GM18870 (cell line): Measurements from ENCODE around the gene PARVB.

Experiments used
- ATAC-seq: cut with Tn5 transposase; IDR thresholded peaks from one replicate; pipeline ENCODE4 v1.9.1; 2021; ENCODE audit warnings: moderate library complexity; ENCODE audit not compliant: unreplicated experiment

PARVB gene, protein sequence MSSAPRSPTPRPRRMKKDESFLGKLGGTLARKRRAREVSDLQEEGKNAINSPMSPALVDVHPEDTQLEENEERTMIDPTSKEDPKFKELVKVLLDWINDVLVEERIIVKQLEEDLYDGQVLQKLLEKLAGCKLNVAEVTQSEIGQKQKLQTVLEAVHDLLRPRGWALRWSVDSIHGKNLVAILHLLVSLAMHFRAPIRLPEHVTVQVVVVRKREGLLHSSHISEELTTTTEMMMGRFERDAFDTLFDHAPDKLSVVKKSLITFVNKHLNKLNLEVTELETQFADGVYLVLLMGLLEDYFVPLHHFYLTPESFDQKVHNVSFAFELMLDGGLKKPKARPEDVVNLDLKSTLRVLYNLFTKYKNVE

DNA sequence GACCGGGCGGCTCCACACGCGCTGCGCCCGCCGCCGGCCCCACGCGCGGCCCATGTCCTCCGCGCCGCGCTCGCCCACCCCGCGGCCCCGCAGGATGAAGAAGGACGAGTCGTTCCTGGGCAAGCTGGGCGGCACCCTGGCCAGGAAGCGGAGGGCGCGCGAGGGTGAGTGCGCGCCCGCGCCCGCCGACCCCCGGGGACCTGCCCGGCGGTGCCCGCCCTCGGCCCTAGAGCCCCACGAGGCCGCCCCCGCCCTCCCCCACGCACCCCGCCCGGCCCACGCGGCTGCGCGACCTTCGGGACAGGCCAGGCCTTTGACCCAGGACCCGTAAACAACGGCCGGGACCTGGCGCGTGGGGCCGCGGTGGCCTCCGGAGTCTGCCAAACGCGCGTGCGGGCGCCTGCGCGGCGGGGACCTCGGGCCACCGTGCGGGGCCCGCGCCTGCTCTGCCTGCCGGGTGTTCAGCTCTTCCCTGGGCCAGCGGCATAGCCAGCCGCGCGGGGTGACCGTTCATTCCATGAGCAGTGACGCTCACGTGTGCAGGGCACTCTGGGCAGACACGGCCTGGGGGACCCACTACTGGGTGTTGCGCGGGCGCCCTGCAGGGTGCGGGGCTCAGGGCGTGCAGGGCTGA lies at the start of gene PARVB:
PARVB (plus strand) TSS at position 15 of the 634 bp plus-strand sequence; CDS start at position 53, 38 bp downstream.
- ATAC-seq, result no peak

DNA sequence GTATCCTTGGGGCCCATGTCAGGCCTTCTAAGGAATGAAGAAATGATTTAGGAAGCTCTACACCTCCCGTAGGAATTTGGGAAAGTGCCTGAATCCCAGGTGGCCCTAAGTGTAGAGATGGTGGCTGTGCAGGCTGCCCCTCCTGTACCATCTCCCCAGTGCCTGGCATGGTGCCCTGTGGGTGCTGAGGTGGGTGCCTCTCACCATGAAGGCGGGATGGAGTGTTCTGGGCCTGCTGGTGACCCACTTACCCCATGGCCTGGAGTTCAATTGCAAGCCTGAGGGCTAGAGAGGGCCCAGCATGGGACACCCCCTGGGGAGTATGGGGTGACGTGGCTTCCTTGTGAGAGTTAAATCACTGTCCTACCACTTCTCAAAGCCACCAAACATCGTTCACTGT lies 49.1 kb upstream of the PARVB start:
- ATAC-seq, result no peak

DNA sequence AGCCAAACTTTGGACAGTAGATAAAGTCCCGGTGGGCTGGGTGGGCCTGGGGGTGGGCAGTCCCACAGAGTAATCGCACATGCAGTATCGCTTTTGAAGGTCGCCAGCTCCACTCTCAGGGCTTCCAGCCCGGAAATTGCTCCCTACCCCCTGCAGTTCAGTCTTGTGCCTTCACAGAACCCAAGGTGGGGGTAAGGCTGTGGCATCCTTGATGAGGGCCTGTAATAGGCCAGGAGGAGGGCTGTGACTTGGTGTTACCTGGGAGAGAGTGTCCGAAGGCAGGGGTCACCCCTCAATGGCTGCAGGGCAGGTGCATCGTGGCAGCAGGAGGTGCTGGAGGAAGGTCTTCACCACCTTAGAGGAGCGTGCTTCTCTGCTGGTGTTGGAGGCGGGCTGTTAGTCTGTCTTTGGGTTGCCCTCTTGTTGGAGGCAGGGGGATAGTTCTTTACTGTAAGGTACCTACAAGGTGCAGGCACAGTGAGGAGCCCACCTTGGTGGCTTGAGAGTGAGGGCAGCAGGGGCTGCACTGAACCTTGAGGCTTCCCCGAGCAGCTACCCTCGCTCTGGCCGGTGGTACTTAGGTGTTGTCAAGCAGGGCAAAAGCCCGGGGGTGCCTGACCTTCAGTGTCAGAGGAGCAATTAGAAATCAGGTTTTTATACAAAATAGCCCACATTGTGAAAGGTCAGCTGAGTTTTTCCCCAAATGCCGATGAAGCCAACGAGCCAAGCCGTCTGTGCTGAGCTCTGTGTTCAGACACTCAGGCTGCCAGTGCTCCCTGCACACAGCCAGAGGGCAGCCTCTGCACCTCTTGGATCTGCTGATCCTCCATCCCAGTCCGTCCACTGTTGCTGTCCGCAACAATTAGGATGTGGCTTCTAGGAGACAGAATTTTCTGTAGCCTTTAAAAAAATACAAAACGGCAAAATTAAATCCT lies 47.0 kb upstream of the PARVB start:
- ATAC-seq, result no peak

DNA sequence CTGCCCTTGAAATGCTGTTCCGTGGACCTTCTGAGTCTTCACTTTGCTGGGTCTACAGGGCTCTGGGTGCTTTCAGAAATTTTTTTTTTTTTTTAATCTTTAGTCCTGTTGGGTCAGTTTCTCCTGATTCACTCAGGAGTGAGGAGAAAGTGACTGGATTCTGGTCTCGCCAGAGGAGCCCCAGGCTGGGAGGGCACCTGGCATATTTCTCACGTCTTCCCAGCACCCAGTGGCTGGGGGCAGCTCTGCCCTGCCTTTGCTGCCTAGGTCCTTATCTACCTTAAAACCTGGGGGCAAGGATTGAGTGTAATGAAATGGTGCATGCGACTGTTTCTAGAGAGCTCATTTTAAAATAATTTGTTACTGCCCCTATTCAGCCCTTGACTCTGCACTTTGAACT lies 45.5 kb upstream of the PARVB start:
- no peak for ATAC-seq

DNA sequence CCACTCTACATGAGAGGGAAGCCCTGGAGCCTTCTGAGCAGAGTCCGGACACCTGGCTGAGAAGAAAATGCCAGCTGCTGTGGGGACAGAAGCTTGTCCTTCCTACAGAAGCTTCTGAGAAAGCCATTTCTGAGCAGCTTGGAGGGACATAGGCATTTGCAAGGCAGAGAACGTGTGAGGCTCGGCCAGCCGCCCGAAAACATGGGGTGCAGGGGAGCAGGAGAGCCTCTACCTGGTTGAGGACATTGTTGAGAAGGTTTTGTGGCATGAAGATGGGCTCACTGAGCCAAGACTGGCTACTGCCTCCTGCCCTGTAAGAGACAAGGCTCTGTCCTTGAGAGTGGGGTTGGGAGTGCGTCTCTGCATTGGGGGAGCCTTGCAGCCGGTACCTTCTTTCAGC lies 43.5 kb upstream of the PARVB start:
- no peak for ATAC-seq

DNA sequence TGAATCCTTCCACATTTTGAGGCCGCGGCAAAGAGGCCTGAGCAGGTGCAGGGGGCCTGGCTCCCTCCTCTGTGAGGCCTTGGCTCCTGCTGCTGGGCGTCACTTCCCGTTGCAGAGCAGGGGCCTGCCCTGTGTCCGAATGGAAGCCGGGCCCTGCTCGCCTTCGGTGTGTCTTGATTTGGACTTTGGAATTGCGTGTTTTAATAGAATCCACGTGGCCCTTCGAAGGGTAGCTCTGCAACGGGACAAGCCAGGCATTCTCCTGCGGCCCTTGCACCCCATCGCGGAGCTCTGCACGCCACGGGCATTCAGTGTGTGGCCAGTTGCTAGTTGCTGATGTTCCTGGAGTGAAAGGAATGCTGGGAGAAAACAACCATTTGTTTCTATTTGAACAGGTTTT lies 43.1 kb upstream of the PARVB start:
- ATAC-seq, result no peak

DNA sequence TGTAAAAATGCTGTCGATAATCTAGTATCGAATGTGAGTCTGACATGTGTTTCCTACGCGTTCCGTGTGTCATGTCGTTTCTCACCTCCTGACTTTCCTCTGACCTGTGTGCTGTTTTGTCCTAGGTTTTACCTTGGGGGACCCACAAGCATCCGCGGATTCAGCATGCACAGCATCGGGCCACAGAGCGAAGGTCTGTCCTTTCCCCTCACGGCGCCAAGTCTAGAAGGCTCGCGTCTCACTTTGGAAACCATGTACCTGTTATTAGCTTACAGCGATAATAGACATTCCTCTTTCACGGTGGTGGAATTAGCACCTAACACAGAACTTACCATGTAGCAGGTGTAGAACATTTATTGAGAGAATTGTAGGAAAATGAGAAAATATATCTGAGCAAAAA lies 40.3 kb upstream of the PARVB start:
- ATAC-seq, result no peak

DNA sequence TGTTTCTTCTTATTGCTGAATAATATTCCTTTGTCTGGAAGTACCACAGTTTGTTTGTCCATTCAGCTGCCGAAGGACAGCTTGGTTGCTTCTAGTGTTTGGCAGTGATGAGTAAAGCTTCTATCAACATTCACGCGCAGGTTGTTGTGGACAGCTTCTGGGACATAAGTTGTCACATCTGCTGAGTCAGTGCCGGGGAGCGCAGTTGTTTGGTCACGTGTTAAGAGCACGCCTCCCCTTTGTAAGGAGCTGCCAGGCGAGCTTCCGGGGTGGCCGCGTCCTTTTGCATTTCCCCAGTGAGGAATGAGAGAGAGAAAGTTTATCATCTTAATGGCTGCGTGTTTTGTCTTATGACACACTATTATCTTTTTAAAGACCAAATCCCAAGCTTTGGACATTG lies 38.6 kb upstream of the PARVB start:
- no peak for ATAC-seq

DNA sequence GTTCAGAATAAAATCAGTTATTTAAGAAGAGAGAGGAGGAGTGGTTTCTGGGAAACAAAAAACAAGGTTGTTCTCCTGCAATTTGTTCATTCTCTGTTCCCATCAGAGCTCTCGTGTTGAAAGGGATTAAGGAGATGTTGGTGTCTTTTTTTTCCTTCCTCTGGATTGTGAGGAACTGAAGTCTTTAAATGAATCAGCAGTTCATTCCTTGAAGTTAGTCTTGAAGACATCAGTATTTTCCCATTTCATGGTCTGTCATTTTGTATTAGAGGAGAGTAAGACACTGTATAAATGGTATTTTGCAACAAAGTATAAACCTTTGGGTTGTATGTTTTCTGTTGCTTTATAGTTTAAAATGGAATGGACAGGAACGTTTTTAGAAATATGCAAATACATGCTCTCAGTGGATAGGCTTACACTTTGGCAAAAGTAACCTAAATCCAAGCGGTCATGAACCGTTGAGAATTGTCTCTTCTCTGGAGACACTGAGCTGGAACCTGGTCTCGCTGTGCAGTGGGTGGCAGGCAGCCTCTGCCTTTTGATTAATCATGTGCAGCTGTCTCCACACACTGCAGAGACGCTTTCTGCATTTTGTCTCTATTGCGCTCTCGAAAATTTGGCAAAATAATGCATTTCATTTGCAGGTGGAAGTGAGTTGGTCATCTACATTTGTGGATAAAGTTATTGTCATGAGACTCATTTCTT lies 35.8 kb upstream of the PARVB start:
- no peak for ATAC-seq

DNA sequence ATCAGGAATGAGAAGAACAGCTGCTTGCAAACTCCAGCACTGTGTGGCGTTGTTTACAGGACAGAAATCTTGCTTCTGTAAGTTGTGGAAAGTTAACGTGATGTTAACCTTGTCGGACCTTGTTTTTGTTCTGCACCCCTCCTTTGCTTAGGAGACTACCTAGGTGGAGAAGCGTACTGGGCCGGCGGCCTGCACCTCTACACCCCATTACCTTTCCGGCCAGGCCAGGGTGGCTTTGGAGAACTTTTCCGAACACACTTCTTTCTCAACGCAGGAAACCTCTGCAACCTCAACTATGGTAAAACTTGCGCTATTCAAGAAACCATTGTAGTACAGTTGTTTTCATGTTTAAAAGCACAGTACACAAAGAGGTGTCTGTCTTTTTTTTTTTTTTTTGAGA lies 35.1 kb upstream of the PARVB start:
- no peak for ATAC-seq

DNA sequence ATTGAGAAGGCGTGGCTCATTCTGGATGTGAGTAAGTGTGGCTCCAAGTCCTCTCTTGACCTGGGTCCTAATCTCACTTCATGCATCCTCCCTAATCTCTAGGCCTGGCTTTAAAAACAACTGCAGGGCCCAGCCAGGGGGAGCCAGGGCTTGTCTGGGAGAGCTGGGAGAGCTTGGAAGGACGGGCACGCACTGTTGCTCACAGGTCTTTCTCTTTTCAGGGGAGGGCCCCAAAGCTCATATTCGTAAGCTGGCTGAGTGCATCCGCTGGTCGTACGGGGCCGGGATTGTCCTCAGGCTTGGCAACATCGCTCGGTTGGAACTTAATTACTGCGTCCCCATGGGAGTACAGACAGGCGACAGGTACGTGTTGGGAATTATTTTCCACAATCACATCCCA lies 34.1 kb upstream of the PARVB start:
- ATAC-seq, result no peak

DNA sequence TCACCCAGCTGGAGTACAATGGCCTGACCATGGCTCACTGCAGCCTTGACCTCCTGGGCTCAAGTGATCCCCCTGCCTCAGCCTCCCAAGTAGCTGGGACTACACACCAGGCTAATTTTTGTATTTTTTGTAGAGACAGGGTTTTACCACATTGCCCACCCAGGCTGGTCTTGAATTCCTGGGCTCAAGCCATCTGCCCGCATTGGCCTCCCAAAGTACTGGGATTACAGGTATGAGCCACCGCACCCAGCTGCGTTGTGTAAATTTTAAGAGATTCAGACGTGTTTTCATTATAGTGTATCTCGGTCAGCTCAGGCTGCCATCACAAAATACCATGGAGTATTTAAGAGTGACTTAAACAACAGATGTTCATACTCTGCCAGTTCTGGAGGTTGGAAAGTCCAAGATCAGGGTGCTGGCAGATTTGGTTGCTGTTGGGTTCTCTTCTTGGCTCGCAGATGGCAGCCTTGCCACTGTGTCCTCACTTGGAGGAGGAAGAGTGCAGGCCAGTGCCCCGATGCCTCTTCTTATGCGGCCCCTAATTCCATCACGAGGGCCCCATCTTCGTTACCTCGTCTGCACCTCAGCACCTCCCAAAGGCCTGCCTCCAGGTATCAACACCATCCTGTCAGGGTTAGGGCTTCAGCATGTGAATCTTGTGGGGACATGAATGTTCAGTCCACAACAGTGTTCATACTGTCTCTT lies 32.6 kb upstream of the PARVB start:
- no peak for ATAC-seq

DNA sequence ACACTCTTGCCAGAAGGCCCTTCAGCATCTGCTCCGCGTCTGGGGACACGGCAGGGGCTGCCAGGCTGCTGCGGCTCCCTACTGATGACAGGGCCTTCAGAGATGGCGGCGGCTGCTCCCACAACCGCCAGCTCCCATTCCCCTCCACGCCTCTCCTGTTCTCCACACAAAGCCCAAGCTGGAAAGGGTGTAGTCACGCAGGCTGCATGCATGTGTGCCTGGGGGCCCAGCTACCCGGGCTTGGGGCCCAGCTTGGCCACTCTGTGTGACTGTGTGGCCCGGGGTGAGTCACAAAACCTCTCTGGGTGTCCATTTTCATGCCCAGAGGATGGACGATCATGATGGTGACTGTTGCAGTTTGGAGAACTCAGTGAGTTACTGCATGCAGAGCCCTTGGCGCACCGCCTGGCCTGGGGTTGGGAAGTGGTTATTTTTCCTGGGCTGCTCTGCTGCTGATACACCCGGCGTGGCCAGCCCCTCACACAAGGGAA lies 31.7 kb upstream of the PARVB start:
- ATAC-seq, result no peak

DNA sequence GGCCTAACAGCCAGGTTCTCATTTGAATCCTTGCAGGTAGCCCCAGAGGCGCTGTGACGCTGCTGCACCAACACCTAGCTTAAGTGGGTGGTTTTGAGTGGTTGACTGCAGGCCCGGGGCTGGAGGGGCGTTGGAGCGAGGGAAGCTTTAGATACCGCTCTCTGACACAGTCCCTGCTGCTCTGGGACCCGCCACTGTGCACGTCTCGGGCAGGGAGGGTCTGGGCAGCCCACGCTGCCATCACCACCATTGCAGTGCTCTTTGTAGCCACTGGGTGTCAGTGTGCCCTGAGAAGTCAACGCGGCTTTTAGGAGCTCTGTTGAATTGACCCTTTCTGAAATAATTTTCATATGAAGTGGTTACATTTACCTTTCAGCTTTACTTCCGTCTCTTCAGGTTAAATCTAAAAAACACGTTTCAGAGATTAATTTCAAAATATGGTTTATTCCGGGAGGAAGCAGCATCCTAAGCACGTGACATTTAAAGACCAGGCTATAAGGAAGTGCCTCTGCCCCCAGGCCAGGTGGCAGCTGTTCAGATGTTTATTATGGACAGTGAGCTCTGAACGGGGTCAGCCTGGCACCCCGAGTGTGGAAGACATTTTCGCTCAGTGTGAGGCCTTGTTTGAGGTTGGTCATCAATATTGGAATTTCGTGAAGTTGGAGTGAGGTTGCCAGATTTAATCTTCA lies 30.9 kb upstream of the PARVB start:
- no peak for ATAC-seq

DNA sequence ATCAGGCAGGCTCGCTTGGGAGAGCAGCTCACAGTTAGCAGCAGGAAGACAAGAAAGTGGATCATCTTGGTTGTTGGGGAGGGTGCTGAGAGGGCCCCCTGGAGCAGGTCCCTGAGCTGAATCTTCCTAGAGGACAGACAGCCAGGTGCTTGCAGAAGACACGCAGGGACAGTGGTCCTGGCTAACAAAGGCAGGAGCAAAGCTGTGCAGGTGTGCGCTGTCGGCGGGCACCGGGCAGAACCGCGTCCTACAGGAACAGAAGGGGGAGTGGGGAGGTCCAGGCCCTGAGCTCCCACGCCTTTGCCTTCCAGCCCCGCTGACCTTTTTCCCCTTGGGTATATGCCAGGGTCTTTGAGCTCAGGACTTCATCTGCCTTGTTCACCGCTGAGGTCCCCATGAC lies 30.1 kb upstream of the PARVB start:
- no peak for ATAC-seq

DNA sequence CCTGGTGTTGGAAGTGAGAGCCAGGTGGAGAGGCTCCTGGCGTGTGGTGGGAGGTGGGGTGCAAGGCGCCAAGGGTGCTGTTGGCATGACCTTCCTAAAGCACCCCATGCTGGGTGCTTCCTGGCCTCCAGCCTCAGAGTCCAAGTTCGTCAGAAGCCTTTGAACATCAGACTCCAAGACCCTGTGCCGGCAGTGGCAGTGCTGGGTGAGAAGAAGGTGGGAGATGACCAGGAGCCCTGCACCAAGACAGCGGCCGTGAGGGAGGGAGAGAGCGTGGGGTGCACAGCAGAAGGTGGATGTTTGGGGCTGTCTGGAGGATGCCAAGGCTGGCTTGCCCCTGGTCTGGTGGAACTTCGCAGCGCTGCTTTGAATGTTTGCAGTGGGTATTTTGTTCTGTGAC lies 29.7 kb upstream of the PARVB start:
- ATAC-seq, result no peak

DNA sequence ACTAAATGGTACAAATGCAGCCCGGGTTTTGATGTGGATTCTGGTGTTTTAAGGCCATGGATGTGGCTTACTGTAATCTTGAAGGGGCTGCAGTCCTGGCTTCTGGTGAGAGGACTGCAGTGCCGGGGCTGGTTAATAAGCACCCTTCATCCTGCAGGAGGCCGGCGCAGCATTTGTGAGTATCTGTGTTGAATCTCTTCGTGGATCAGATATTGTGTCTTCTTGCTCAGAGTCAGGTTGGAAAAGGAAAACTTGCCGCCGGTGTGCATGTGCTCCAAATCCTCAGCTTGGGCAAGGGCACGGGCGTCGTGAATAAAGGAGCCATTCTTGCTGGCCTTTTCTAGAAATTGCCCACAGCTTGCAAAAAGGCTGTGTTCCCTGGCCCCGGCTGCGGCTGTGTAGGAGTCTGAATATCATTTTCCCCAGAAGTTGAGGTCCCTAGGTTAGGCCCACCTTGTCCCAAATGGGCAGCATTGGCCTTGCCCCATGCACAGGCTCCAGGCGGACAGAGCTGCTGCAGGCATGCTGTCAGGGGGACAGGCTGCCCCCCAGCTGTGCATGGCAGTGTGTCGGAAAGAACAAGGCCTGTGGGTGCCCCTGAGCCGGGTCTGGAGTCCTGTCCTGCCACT lies 28.9 kb upstream of the PARVB start:
- ATAC-seq, result no peak

DNA sequence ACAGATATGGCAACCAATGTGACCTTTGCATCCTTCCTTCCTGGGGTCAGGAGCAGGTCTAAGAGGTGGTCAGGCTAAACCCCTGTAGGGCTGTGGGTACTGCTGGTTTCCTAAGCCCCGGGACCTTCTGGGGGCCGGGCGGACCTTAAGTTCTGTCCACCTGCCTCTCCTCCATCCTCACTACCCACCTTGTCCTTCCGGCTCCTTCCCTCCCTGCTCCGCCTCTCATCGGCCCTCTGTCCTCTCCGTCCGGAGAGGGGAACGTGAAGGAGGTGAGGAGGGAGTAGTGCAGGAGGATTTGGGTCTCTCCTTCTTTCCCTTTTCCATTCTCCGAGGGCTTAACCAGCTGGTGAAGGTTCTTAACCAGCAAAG lies 28.3 kb upstream of the PARVB start:
- ATAC-seq, result no peak
